Lung microvascular endothelial cell (primary cell): ENCODE measurements around the gene SLC18B1. TPM values are rescaled to one million over a fixed set of nuclear protein-coding genes. Genes with fewer than 3 reads are reported as not detected.
"Not testable (repeated sequence)": the region's sequence is repeated elsewhere in the genome, so short reads cannot be mapped to it uniquely, and the experiment has no call there.

ENCODE experiments used
- DNase-seq, 2 donors: peaks; one replicate each; pipeline versions ENCODE4 v3.0.0 to v3.0.0-alpha.2; 2010; ENCODE audit warnings: low read depth in 2 of 2
- total RNA-seq: library from RNA; depleted of rRNA; stranded (reverse); fragments of >200 nt; gene quantifications from 2 replicates; pipeline ENCODE4 v1.2.1, GENCODE V29; 2014

The SLC18B1 gene
- total RNA-seq, 1 donor from 2014 or later = 5.4 TPM

DNA sequence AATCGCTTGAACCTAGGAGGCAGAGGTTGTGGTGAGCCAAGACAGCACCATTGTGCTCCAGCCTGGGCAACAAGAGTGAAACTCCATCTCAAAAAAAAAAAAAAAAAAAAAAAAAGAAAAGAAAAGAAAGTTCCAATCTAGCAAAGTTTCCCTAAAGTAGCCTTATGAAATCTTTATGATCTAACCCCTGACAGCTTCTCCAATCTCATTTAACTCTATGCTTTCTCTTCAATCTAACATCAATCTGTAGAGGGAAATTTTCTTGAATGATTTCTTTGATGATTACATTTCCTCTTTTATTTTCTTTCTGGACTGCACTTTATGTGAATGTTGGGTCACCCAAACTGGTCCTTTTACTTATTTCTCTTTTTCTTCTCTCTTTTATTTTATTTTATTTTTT is 2.2 kb upstream of the SLC18B1 start:
- no peak for DNase-seq

DNA sequence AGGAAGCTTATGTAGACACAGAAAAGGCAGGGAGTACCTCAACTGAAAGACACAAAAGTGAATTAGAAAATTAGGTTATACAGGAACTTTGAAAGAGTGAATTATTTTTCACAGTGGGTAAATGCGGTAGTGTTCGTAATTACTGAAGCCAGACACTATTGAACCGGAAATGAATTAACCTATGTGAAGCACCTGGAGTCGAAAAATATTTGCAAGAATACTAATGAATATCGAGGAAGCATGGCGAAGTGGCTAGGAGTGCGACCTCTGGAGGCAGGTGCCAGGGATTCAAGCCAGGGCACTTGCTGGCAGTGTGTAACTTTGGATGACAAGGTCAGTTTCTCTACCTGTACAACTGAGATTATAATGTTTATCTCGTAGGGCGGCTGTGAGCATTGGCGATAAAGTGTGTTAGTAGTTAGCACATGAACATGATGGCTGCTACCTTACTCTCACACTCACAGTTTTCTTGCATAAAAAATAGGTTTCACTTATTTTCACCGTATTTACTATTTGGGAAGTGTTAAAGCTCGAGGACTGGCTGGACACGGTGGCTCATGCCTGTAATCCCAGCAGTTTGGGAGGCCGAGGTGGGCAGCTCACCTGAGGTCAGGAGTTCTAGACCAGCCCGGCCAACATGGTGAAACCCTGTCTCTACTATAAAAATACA is 567 bp upstream of the SLC18B1 start:
- DNase-seq = peak; percentile 77 to 83

DNA sequence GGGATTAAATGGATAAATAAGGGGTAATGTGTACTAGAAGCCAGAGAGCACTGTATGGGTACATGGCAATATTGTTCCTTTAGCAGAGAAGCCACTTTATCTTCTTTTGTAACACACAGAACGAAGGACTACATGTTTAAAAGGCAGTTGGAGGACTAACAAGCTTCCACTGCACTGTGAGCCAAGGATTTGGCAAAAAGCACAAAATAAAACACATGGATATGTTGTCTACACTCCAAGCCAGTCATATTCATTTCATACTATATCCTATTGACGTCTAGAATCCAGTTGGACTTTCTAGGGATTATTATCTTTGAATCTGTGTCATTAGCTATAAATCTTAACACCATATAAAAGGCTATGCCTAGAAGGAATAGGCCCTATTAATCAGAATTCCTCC is 3.0 kb downstream of the SLC18B1 start:
- DNase-seq = no peak

DNA sequence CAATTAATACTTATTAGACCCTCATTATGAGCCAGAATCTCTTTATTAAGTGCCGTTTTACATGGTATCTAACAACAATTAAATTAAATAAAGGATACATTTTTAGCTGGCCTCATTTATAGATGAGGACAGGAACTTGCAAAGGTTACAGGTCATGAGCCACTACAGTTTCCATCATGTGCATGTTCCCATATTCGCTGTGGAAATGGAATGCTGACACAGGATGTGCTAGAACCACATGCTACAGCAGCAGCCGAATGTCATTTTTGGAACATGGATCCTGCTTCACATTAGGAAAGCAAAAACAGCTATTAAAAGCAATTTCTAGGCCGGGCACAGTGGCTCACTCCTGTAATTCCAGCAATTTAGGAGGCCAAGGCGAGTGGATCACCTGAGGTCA is 5.9 kb downstream of the SLC18B1 start:
- peak in 1 of 2 donors; percentile 93 for DNase-seq

DNA sequence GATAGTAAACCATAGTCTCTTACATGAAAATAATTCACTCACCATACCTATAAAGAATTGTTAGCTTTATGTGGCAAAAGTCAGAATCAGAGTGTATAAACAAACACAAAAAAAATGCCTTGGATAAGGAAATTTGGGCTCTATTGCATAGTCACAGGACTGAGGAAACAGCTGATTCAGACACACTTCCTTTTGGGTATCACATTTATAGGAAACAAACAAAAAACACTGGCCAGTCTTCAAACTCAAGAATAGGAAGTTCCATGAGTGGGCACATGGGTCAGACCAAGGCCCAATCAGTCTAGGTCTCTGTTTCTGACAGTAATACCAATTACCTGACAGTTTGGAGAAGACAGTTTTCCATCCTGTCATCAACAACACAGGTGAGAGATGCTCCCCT is 8.0 kb downstream of the SLC18B1 start:
- DNase-seq = peak; percentile 85 to 87

DNA sequence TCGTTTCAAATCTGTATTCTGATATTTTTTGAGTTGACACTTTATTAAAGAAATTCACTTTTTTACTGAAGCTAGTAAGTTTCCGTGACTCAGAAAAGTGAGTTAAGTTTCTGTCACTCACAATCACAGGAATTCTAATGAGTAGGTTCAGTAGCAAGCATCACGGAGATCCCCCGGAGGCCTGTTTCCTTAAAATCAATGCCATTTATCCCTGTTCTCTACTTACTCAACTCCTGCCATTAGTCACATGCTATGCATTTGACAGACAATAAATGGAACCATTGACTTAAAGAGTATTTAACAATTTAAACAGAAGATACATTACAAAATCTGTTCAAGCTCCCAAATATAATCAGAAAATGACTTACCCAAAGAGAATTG is 9.1 kb downstream of the SLC18B1 start:
- DNase-seq = no peak

DNA sequence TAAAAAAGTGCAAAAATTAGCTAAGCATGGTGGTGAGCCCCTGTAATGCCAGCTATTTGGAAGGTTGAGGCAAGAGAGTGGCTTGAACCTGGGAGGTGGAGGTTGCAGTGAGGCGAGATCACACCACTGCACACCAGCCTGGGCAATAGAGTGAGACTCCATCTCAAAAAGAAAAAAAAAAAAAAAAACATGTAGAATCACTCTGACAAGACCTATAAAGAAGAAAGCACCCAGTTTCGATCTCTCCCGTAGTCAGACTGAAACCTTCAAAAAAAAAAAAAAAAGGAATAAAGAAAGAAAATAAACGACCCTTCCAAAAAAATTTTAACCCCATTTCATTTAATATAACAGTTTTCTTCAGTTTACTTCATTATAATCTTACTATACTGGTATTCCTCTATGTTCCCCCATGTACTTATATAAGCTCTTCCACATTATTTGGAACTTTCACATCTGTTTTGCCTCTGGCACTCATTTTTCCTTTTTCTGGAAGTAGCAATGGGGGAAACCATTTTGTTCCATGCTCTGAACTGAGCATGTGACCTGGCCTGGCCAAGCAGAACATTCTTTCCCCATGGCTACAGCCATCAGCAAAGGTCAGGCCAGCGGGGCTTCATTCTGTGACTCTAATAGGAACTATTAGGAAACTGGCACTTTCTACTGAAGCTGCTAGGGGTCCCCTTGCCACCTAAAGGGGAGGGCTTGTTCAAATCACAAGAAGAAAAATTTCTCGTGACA is 9.6 kb downstream of the SLC18B1 start:
- no peak for DNase-seq

DNA sequence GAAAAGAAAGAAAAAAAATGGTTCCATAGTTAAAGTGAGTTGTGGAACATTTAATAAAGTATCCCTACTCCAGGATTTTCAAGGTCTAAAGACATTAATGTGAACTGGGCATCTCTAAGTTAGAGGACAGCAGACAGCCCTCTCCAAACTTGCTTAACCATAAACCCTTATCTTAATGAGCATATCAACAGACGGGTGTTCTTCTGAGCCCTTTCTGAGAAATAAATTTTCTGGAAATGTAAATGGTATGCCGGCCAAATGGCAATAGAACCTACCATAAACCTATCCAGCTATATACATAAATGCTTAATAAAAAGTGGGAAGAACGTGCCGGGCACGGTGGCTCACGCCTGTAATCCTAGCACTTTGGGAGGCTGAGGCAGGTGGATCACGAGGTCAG is 12.5 kb downstream of the SLC18B1 start:
- DNase-seq = no peak

DNA sequence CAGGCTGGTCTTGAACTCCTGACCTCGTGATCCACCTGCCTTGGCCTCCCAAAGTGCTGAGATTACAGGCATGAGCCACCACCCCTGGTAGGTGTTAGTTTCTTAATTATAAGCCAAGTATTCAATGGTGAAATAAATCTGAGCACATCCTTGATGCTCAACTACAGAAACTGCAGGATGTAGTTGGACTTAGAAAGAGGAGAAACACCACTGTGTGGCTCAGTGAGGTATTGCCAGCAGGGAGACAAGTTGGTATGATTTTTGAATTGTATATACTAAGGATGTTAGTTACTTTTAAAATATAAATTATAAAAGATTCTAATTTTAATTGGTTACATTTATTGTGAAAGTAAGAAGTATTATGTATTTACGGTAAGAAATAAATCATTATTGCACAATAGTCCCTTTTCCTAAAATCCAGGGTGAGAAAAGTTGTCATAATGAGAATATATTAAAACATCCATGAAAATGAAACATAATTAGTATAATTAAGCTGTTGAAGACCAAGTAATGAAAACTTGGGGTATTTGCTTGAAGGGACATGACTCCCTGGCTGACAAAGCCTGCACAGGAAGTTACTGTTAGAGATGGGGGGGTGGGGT is 17.6 kb downstream of the SLC18B1 start:
- DNase-seq = peak; percentile 36 to 49

DNA sequence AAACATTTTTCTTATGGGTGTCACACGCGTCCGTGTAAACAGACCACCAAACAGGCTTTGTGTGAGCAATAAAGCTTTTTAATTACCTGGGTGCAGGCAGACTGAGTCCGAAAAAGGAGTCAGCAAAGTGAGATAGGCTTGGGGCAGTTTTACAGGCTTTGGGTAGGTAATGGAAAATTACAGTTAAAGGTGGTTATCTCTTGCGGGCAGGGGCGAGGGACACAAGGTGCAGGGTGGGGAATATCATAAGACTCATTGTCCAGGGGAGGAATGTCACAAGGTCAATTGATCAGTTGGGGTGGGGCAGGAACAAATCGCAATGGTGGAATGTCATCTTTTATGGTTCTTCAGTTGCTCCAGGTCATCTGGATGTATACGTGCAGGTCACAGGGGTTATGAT is 20.6 kb downstream of the SLC18B1 start:
- DNase-seq = not testable (repeated sequence)

DNA sequence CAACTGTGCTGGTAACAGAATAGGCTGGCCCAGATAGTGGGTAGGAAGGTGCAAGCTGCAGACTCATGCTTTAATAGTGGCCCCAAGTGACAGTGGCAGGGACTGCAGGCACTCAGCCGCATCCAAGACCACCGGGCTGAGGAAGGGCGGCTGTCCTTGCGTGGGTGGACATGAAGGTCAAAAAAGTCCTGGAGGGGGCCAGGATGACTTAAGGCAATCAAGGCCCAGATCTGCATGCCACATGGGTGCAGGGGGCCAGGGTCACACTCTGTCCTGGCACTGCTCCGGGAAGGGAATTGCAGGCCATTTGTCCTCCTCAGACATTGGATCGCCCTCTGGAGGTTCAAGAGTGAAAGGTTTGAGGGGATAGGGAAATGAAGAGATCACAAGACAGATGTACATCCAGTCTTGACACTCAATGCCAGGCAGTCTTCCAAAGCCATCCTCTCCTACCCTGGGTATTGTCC is 30.4 kb downstream of the SLC18B1 start:
- DNase-seq = peak in 1 of 2 donors; percentile 31

DNA sequence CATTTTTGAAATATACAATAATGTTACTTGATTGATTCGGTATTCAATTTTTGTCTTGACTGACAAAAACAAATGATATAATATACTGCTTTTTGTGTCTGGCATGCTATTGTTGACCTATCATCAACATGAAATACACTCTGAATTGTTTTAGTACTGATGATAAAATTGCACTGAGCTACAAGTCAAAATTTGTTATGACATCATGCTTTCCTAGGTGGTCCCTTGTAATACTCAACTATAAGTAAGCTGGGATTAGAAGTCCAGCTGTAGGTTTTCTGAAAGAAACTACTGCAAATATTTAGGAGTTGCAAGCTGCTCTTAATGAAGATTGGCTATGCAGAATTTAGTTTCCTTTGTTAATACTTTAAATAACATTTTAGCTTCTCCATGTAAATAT is 32.9 kb downstream of the SLC18B1 start:
- DNase-seq = no peak

DNA sequence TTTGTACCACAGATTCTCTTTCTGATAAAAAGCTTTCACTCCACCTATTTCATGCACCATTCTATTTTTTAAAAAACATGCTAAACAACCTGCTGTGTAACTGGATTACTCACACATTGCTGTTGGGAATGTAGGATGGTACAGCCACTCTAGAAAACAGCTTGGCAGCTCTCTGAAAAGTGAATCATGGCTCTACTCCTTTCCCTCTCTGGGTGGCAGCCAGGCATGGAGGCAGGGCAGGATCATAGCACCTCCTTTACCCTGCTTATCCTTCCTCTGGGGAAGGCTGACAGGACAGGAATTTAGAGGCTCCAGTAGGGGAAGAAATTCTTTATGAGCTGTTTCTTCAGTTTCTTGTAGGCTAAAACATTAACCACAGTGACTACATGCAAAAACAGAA is 34.1 kb downstream of the SLC18B1 start:
- DNase-seq = peak; percentile 4 to 40

DNA sequence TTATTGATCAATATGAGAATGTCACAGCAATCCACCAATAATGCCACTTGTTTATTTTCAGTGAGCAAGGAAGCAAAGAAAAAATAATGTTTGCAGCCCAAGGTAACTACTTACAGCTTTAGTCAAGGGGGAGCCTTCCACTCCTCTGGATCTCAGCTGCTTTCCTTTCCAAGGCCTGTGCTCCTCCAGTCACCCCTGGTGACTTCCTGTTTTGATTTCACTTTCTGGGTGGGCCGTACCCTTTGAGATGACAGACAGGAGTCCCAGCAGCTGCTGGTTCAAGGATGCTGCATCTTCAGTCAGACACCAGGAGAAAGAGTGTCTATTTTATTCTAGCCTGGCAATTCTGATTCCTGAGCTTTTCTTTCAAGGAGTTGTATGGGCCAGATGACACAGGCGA is 35.2 kb downstream of the SLC18B1 start:
- peak in 1 of 2 donors; percentile 4 for DNase-seq

DNA sequence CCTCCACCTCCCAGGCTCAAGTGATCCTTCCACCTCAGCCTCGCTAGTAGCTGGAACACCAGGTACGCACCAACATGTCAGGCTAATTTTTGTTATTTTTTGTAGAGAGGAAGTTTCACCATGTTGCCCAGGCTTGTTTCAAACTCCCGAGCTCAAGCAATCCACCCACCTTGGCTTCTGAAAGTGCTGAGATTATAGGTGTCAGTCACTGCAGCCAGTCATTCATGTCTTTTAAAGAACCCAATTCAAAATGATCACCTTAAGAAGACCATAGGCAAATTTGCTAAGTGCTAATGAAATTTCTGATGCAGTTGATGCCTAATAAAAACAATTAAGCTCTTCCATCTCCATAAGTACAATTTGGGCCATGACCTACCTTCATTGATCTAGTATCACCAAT is 38.2 kb downstream of the SLC18B1 start:
- no peak for DNase-seq

DNA sequence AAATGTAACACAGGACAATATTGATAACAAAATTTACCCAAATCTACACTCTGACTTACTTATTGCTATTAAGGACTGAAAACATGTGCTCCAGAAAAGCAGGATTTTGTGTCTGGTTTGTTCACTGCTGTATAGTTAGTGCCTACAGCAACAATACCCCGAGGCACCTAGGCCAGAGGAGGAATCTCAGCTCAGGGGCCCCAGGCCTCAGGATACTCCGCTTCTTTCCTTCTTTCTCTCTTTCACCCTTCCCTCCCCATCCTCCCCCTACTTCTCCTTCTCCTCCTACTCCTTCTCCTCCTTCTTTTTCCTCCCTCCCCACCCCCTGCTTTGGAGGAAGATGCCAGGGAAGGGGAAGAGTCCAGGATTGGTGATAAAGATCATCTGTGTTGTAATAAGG is 39.7 kb downstream of the SLC18B1 start:
- DNase-seq = no peak

DNA sequence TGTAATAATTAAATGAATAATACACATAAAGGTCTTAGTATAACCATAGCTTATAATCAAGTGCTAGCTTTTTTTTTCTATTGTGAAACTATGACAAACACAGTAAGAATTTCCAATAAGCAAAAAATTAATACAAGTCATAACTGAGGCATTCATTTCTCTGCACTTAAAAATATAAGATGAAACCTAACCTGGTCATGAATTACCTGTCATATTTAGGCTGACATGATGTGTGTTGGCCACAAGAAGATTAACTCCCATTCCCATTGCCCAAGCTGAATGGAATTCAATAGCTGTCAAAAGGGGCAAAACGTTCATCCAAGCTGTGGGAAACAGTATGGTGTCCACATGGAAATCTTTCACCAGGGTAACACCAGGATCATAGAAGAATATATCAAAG is 46.2 kb downstream of the SLC18B1 start:
- DNase-seq = no peak

DNA sequence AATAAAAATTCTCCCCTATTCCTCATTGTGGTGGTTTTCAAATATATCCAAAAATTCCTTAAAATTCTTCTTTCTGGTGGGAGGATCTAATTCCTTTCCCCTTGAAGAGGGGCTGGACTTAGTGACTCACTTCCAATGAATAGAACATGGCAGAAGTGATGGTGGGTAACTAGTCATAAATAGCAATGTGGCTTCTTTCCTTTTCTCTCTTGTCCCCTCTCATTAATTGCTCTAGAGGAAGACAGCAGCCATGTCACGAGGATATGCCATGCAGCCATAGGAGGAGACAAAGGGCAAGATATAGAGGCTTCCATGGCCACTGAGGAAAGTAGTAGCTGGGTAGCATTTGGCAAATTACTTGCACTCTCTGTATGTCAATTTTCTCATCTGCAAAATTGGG is 46.6 kb downstream of the SLC18B1 start:
- no peak for DNase-seq

DNA sequence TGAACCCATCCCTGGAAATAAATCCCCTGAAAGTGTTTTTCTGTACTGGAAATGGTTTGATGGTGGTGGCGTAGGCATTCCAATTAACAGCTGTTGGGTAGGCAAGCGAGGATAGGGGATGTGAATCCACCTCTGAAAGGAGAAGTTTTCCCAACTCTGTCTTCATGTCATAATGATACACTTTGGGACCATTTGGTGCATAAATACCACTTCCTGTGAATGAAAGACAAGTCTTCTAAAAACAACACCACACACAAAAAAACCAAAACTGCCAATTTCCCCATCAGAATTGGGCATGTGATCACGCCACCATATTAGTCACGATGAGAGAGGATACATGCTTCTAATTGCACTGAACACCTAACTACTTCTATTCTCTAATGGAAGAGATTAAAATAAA is 47.1 kb downstream of the SLC18B1 start:
- no peak for DNase-seq

DNA sequence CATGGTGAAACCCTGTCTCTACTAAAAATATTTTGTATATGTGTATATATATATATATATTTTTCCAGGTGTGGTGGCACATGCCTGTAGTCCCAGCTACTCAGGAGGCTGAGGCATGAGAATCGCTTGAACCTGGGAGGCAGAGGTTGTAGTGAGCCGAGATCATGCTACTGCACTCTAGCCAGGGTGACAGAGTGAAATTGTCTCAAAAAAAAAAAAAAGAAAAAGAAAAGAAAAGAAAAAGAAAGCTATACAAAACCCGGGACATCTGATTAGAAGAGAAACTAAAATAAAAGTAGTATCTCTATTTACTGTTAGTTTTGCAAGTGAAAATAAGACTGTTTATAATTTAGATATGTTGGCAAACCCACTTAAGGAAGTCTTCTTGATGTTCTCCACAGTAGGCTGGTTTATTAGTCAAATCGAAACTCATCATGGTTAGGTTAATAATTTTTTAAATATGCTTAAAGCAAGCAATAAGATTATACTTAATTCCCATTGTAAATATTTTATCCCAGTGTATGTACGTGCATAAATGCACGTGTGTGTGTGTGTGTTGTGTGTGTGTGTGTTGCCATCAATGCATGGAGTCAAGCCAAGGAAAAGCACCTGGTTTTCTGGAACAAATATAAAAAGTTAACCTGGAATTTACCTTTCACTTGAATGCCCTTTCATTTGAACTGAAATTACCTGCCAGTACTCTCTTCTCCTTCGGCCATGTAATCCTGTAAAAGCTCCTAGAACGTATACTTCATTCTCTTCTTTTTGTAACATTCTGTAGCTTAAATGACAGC is 47.8 kb downstream of the SLC18B1 start:
- no peak for DNase-seq

DNA sequence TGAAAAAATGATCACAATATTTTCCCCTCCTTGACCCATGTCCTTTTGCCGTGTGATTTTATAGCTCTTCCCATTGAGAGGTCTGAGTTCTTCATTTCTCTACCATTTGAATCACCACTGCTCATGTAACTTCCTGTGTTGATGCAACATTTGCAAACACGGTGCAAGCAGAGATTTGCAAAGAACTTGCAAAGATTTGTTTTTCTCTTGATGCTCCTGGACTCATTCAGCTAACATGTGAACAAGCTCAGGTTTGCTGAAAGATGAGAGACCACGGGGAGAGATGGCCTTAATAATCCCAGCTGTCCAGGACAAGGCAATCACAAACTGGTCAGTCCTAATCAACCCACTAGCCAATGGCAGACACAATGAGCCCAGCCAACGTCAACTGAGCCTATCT is 49.3 kb downstream of the SLC18B1 start:
- no peak for DNase-seq

DNA sequence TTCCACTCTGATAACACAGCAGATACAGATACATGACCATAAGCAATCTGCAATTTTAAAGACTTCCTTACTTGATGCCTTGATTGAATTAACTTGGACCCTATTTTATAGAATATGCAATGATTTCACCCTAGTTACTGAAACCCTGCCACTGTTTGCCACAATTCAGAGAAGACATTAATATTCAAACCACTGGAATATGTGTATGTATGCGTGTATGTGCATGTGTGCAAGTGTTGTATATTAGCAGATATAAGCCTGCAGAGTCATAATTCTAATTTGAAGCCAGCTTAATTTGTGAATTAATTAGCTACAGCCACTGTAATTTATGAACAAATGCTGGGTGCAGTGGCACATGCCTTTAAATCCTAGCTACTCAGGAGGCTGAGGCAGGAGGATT is 50.0 kb downstream of the SLC18B1 start:
- DNase-seq = no peak
